Spleen (tissue), 11 donors: ENCODE measurements around the gene ABHD17C. TPM values are rescaled to one million over a fixed set of nuclear protein-coding genes. Genes with fewer than 3 reads are reported as not detected.

Source experiments
- DNase-seq: peaks from one replicate; pipeline ENCODE4 v3.0.0-alpha.2; 2020
- H3K27ac ChIP-seq, 8 donors: fragments of 200-600 bp; sonication (generic) in 7 of 8; 1 replicate in 4 of 8; 2 replicates in 4 of 8; pipeline versions ENCODE4 v1.5.0 to v1.8.0; 2016 to 2021; ENCODE audit warnings: inconsistent platforms in 4 of 8, mild to moderate bottlenecking in 4 of 8, moderate library complexity in 1 of 8
- H3K27me3 ChIP-seq, 7 donors: fragments of 200-600 bp; sonication (generic) in 6 of 7; replicated peaks in 1 of 7; 1 replicate in 4 of 7; 2 replicates in 3 of 7; pipeline versions ENCODE4 v1.5.0 to v1.8.0; 2016 to 2021; ENCODE audit warnings: inconsistent platforms in 3 of 7, mild to moderate bottlenecking in 1 of 7
- H3K36me3 ChIP-seq, 6 donors: fragments of 200-600 bp; sonication (generic) in 5 of 6; 1 replicate in 4 of 6; 2 replicates in 2 of 6; pipeline versions ENCODE4 v1.5.0 to v1.8.0; 2016 to 2021; ENCODE audit warnings: inconsistent platforms in 2 of 6
- H3K4me1 ChIP-seq, 6 donors: fragments of 200-600 bp; sonication (generic) in 5 of 6; 1 replicate in 3 of 6; 2 replicates in 3 of 6; pipeline versions ENCODE4 v1.5.0 to v1.8.0; 2016 to 2021; ENCODE audit warnings: inconsistent platforms in 3 of 6
- H3K4me3 ChIP-seq, 8 donors: fragments of 200-600 bp; sonication (generic) in 7 of 8; 1 replicate in 4 of 8; 2 replicates in 4 of 8; pipeline versions ENCODE4 v1.5.0 to v1.8.0; 2016 to 2021; ENCODE audit warnings: inconsistent platforms in 4 of 8, mild to moderate bottlenecking in 4 of 8, moderate library complexity in 2 of 8
- H3K9me3 ChIP-seq, 8 donors: fragments of 200-600 bp; sonication (generic) in 7 of 8; 1 replicate in 4 of 8; 2 replicates in 4 of 8; pipeline versions ENCODE4 v1.5.0 to v1.8.0; 2016 to 2021; ENCODE audit warnings: inconsistent platforms in 4 of 8
- POLR2A ChIP-seq, 3 donors: fragments of 450-650 bp; IDR thresholded peaks; one replicate each; pipeline ENCODE4 v1.5.1; 2017; ENCODE audit warnings: antibody characterized with exemption in 3 of 3, mild to moderate bottlenecking in 1 of 3
- POLR2AphosphoS5 ChIP-seq, 3 donors: sonication (generic); formaldehyde crosslinking; IDR thresholded peaks; one replicate each; pipeline ENCODE4 v1.5.1; 2017; ENCODE audit warnings: antibody characterized with exemption in 3 of 3
- WGBS, 5 donors: extraction: QIAGEN DNeasy Blood & Tissue Kit in 3 of 5; methylation state at CpG; one replicate each; pipeline versions ENCODE4 v1.1.5 to v1.1.7; 2013 to 2018; 5-methylcytosine and 5-hydroxymethylcytosine counted together
- intact Hi-C: fragments of 100-400 bp; cut with DNase I; formaldehyde crosslinking; loops from one replicate; pipeline ENCODE4 v1.15.0; 2023; ENCODE audit warnings: low total_unique reads
- polyA plus RNA-seq, 3 donors: library from polyadenylated mRNA; stranded (reverse); fragments of 200-250 nt; gene quantifications; one replicate each; pipeline ENCODE4 v1.2.1, GENCODE V29; 2013
- total RNA-seq, 7 donors: library from RNA; depleted of rRNA in 3 of 7; stranded (reverse); fragments of >200 nt in 3 of 7; fragmentation: NEBNext Ultra II Directional in 4 of 7; extraction: Animal tissue kit (Norgen Biotek cat#: 25700) in 4 of 7; gene quantifications; one replicate each; pipeline versions ENCODE4 v1.1.0 to v1.2.1, GENCODE V29; 2016 to 2021
- TF ChIP-seq, protein P1 (sequence below), 11 experiments: fragments of 200-600 bp in 7 of 11; fragments of 450-650 bp in 4 of 11; sonication (generic) in 4 of 11; IDR thresholded peaks in 8 of 11; conservative IDR thresholded peaks in 3 of 11; 1 replicate in 7 of 11; 2 replicates in 4 of 11; pipeline versions ENCODE4 v1.4.0 to v1.8.0; 2016 to 2021; ENCODE audit warnings: antibody characterized with exemption in 11 of 11, inconsistent platforms in 4 of 11, mild to moderate bottlenecking in 1 of 11
- donor health status: healthy with polysubstance abuse.
- donor health status: DM: no; HTN: no; CAD: no; lungs with moderate emphysema.
- donor health status: DM: no; HTN: no; CAD: no.
- donor health status: Bipolar disorder and iron deficiency.
- donor health status: healthy.
- donor health status: DM: no; HTN: no; CAD: no.
- donor health status: DM: yes; HTN: yes; CAD: no.

The ABHD17C gene
- total and polyA plus RNA-seq, 10 donors: 4.2 to 17.0 (median 10.9) TPM

DNA sequence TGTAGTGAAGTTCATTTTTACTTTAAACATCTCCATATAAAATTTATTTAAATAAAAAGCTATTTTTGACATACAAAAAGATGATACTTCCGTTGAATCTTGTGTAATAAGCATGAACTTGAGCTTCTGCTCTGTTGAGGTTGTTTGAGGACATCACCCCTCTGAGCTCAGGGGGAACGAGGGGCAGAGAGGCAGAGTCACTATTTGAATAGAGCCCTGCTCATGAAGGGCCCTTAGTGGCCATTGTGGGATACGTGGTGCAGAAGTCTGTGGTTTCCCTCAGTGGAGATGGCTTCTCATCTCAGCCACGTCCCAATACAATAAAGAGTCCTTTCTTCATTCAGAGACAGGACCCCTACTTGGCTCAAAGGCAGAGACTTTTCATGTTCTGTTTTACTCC lies 94.7 kb downstream of the ABHD17C start:
- H3K4me3 ChIP-seq: no peak overlapping the region
- TF ChIP-seq, protein P1, sequence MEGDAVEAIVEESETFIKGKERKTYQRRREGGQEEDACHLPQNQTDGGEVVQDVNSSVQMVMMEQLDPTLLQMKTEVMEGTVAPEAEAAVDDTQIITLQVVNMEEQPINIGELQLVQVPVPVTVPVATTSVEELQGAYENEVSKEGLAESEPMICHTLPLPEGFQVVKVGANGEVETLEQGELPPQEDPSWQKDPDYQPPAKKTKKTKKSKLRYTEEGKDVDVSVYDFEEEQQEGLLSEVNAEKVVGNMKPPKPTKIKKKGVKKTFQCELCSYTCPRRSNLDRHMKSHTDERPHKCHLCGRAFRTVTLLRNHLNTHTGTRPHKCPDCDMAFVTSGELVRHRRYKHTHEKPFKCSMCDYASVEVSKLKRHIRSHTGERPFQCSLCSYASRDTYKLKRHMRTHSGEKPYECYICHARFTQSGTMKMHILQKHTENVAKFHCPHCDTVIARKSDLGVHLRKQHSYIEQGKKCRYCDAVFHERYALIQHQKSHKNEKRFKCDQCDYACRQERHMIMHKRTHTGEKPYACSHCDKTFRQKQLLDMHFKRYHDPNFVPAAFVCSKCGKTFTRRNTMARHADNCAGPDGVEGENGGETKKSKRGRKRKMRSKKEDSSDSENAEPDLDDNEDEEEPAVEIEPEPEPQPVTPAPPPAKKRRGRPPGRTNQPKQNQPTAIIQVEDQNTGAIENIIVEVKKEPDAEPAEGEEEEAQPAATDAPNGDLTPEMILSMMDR (IDR thresholded peaks at IDR 0.05 in 8 of 11, conservative IDR thresholded peaks at IDR 0.05 in 3 of 11): no peak
- TF ChIP-seq POLR2AphosphoS5 (IDR thresholded peaks at IDR 0.05): no peak
- no peak for DNase-seq
- H3K4me1 ChIP-seq: no peaks in the 10 kb centered on the region
- no peaks in the 10 kb centered on the region for H3K36me3 ChIP-seq
- peaks cover 0 to 9% (median 0%) of the 10 kb centered on the region in 7 donors for H3K27me3 ChIP-seq
- no peak overlapping the region for H3K27ac ChIP-seq
- intact Hi-C loops: no loop called here
- 45 to 63% (median 49%) methylated on average over 4 of the region's 4 CpGs for WGBS, 5 donors
- H3K9me3 ChIP-seq: no peaks in the 10 kb centered on the region

- Histone ChIP-seq H3K27ac (no peak overlapping the region), H3K36me3 (no peaks in the 10 kb centered on the region), H3K4me1 (no peaks in the 10 kb centered on the region), H3K9me3 (no peaks in the 10 kb centered on the region), H3K27me3 (peaks cover 0 to 9% (median 0%) of the 10 kb centered on the region in 7 donors), H3K4me3 (no peak overlapping the region)
- intact Hi-C loops: no loop called here
- DNase-seq: no peak
- WGBS, 5 donors: 84 to 91% (median 86%) methylated on average over 5 of the region's 5 CpGs
- no peak for TF ChIP-seq POLR2AphosphoS5 (IDR thresholded peaks at IDR 0.05)
- TF ChIP-seq, protein P1 (IDR thresholded peaks at IDR 0.05 in 8 of 11, conservative IDR thresholded peaks at IDR 0.05 in 3 of 11): no peak
- no peak for TF ChIP-seq POLR2A (IDR thresholded peaks at IDR 0.05)
Measured at GRCh38 chr15:80790236-80790635, 95.1 kb downstream of the ABHD17C start.

GRCh38 chr15:80791004-80791403 lies 95.9 kb downstream of the ABHD17C start:
- TF ChIP-seq, protein P1 (IDR thresholded peaks at IDR 0.05 in 8 of 11, conservative IDR thresholded peaks at IDR 0.05 in 3 of 11): no peak
- TF ChIP-seq POLR2A (IDR thresholded peaks at IDR 0.05): no peak
- no peak for TF ChIP-seq POLR2AphosphoS5 (IDR thresholded peaks at IDR 0.05)

DNA sequence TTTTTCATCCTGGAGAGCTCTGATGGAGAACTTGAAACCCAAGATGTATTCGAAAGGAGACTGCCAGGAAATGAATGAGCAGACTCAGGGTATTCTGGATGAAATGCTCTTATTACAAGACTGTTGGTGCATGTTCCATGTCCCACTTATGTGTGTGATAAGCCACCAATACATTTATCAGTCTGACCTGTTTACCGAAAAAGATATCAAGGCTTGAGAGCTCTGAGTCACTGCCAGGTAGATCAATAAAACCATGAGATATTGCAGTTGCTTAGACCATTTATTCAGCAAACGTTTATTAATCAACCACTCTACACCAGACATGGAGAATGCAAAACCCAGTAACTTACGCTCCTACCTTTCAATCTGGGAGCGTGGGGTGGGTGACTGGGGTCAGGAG lies 101.3 kb downstream of the ABHD17C start:
- TF ChIP-seq POLR2A (IDR thresholded peaks at IDR 0.05) (no peak), POLR2AphosphoS5 (IDR thresholded peaks at IDR 0.05) (no peak)
- TF ChIP-seq, protein P1 (IDR thresholded peaks at IDR 0.05 in 8 of 11, conservative IDR thresholded peaks at IDR 0.05 in 3 of 11): no peak
- Histone ChIP-seq H3K4me1 (no peaks in the 10 kb centered on the region), H3K4me3 (no peak overlapping the region), H3K9me3 (no peaks in the 10 kb centered on the region), H3K36me3 (no peaks in the 10 kb centered on the region), H3K27me3 (peaks cover 0 to 4% (median 0%) of the 10 kb centered on the region in 7 donors), H3K27ac (no peak overlapping the region)
- 72 to 83% (median 74%) methylated on average over 5 of the region's 5 CpGs for WGBS, 5 donors
- intact Hi-C loops: no loop called here
- no peak for DNase-seq

More at GRCh38 chr15:80791004-80791403, 95.9 kb downstream of the ABHD17C start:
- intact Hi-C loops: no loop called here
- H3K36me3 ChIP-seq: no peaks in the 10 kb centered on the region
- no peak overlapping the region for H3K27ac ChIP-seq
- no peaks in the 10 kb centered on the region for H3K9me3 ChIP-seq
- DNase-seq: no peak
- WGBS, 5 donors: 83 to 93% (median 86%) methylated on average over 1 of the region's 1 CpG
- peaks cover 0 to 9% (median 0%) of the 10 kb centered on the region in 7 donors for H3K27me3 ChIP-seq
- H3K4me1 ChIP-seq: no peaks in the 10 kb centered on the region
- H3K4me3 ChIP-seq: no peak overlapping the region
